Nucleus accumbens (tissue), 56 donors: ENCODE results near the gene TTN.

Source experiments
- DNase-seq, 56 donors: peaks; one replicate each; lab custom pipeline; 2025; lab: John Stamatoyannopoulos, UW

Gene TTN

DNA sequence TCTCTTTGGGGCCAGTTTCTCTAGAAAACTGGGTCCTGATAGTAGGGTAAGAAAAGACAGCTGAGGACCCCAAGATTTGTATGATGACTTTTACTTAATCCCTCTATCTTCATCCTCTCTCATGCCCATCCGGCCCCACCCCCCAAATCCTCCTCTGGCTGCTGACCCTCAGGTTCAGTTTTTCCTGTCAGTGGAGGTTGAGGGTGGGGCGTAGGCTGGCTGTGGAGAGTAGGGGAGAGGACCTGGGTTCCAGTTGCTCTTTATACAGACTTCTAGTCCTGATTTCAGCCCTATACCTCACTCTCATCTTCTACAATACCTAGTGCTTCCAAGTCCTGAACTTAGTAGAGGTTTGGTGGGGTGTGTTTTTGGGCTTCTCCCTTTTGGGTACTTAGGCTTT lies 298.6 kb downstream of the TTN start:
- DNase-seq, result no peak

DNA sequence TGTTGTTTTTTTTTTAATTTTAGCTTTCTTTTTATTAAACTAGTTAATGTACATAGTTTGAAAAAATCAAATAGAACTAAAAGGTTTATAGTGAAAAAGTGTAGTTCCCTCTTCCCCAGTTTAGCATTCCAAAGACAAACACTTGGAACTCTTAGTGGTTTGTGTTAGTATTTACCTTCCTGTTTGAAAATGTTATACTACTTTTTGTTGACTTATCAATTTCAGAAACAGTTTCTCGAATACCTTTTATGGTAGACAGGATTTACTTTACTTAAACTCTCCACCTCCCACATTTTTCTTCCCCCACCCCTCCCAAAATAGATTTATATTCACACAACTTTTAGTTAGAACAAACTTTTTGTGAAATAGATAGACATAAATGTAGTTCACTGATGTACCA lies 300.3 kb downstream of the TTN start:
- no peak for DNase-seq

DNA sequence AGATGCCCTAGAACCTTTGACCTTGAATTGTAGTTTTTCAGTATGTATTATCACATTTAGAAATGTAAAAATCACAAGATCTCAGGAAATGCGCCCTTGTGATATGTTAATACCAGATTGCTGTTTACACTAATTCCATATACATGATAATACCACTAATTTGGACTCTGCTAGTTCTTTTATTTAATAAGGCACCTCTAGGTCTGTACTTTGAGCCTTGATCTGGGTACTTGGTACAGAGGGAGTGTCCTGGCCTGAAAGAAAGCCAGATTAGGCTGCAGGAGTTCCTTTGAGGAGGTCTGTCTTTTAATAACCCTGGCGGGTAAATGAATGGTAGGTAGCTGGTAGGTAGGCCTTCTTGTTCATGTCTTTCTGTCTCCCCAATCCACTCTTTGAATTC lies 300.7 kb downstream of the TTN start:
- no peak for DNase-seq

DNA sequence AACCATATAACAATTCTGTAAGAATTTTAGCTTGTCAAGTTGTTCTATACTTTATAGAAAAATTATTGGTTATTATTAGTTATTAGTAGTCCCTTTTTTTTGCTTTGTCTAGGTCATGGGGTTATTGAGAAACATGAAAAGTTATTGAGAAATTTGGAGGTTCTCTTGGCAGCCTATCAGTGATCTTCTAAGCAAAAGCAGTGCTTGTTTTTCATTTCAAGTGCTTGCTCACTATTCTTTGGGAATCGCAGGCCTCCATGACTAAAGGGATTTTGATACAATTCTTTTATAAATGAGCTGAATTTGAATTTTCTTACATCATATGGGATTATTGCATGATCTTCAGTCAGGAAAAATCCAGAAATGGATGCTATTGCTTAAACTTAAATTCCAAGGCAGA lies 301.1 kb downstream of the TTN start:
- no peak for DNase-seq

DNA sequence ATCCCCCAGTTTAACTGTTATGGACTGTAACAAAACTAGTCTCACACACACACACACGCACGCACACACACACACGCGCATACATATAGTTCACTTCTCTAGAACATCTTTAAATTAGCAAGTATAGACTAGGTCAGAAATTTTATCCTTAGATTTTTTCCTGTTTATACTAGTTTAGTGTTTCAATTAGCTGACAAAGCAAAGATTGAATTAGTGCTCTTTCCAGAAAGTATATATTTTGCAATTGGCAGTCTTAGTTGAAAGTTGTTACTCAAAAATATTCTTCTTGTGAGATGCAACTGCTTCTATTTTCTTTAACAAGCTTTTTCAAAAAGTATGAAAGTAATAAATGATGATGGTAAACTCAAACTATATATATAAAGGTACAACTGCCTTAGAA lies 304.5 kb downstream of the TTN start:
- no peak for DNase-seq

DNA sequence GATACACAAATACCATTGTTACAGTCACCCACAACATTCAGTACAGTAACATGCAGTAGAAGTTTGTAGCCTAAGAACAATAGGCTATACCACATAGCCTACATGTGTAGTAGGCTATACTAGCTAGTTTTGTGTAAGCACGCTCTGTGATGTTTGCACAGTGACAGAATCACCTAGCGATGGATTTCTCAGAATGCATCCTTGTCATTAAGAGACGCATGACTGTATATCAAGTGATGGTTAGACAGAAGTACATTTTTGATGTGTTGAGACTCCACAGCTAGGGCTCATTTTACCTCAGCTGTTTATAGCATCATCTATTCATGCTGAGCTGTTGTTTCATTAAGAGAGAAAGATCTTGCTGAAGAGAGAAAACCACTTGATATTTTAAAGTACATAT lies 307.6 kb downstream of the TTN start:
- no peak for DNase-seq

DNA sequence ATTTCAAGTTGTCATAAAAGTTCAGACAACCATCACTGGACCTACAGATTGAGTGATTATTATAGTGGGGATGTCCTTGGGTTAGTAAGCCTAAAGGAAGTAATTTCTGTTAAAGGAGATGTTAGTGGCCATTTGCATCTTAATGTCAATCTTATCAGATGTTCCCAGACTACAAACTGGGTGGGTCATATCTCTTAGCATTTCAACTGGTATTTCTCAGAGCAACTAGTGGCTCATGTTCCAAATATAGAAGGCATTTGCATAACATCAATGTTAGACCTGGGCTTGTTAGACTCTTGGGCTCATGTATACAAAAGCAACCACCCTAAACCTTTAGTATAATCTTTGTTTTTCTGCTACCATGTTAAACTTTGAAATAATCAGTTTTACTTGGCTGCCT lies 309.1 kb downstream of the TTN start:
- DNase-seq, result no peak

DNA sequence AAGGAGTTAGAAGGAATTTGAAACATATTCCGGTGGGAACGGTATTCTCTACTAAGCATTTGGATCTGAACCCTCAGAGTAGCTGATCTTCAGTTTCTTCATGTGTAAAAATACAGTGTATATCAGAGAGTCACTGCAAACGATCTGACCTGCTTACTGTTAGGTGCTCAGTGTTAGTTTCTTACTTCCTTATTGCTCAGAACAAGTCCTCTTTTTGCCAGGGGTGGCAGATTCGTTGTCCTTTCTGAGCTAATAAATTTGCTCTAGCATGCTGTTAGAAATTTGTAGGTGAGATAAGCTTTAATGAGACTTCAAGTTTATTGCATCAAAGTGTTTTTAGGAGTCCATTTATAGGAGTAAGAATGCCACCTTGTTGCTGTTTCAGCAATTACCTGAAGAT lies 311.2 kb downstream of the TTN start:
- no peak for DNase-seq

DNA sequence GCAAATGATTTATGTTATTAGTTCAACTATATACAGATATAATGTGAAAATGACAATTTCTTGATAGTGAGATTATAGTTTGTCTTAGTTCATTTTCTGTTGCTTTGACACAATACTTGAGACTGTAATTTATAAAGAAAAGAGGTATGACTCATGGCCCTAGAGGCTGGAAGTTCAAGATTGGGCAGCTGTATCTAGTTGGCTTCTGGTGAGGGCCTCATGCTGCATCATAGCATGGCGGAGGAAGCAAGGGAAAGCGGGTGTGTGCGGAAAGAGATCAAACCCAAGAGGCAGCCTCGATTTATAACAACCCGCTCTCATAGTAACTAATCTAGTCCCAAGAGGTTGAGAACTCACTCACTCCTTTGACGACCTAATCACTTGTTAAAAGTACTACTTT lies 315.6 kb downstream of the TTN start:
- DNase-seq, result no peak

DNA sequence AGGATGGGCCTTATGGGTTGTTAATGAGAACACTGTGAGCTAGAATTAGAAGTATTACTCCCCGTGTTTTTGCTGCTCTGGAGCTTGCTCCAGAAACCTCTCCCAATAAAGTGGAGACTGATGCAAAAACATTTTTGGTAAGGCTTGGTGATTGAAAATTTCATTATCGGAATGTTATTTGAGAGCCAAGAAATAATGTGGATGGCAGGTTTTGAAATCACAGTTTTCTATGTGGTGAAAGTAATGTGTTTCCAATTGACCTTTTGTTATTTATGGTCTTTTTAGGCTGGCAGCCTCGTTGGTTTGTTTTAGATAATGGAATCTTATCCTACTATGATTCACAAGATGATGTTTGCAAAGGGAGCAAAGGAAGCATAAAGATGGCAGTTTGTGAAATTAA lies 321.9 kb downstream of the TTN start:
- no peak for DNase-seq

DNA sequence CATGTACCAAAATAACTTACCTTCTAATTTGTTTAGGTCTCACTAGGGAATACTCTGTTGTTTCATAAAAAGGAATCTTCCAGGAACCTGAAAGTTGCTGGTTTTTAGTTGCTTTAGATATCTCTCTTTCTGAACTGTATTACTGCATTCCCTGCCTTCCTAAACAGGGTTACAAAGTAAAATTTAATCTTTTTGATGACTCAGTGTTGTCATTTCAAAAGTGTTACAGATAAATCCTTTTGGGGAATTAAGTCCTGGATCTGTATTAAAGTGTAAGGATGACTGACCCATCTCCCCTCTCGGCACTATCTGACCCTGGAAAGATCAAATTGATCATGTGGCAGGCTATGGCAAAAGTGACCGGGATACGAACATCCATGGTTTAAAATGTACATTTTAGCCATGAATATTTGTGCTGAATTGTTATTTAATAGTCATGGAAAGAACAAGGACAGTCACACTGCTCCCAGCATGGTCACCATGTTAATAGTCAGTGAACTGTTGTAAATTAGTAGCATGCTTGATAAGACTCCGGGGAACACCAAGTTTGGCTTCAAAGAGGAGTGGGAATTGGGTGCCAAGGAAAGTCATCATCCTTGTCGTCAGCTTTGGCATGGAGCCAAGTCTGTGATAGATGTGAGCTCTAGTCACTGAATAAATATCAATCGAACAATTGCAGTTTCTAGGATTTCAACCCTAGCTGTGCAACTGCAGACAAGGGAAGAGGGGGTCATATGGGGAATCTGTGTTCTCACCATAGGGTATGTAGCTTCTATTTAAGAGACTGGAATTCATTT lies 322.8 kb downstream of the TTN start:
- DNase-seq, result peak in 25 of 56 donors; percentile 1 to 82 (median 7)

DNA sequence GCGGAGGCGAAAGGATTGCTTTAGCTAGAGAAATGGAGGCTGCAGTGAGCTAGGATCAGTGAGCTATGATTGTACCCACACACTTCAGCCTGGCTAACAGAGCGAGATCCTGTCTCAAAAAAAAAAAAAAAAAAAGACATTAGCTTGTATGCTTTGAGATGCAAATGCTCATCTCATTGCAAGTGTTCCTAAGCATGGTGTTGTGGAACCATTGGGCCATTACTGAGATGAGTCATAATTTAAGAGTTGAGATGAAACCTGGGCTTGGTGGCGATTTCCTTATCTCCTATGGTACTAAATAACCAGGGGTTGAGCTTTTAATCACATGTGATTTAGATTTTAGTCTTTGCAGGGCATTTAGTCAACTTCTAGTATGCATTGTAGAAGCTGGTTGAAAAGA lies 324.8 kb downstream of the TTN start:
- no peak for DNase-seq

DNA sequence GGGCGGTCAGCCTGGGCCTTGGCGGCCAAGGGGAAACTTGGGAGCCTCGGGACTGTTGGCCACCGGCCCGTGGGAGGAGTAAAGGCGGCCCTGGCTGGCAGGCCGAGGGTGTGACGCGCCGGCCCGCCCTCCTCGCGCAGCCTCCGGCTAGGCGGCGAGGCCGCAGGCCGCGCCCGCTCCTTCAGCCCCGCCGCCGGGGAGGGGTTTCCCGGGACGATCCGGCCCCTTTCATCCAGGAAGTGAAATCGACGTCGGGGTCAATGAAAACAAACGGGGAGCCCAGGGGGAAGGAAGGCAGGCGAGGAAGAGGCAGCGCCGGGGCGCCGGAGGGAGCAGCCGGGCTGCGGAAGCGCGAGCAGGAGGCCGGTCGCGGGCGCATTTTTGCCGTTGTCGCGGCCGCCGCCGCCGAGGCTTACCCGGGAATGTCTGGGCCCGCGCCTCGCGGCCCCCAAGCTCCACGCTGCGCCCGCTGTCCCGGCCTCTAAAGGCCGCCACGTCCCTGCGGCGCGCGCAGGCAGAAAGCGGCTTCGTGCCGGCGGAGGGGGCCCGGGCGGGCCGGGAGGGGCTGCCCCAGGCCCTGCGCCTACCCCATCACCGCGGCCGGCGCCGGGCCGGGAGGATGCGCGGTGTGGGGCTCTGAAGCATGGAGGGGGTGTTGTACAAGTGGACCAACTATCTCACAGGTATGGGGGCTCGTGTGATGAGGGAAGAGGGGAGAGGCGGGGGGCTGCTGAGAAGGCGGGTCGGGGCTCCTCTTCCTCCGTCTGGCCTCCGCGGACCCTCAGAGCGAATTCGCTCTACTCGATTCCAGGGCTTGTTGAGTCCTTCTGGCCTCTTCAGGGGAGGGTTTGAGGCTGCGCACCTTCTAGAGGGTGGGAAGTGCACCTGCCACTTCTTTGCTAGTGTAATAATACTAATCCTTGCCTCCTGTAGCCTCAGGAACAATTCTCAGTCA lies 326.7 kb downstream of the TTN start, which contains the start of gene PLEKHA3:
Gene PLEKHA3 (plus strand): TSS at position 231 of the 955 bp plus-strand sequence. CDS start 413 bp downstream, at position 644.
- DNase-seq, result peak in 55 of 56 donors; percentile 59 to 97 (median 89)

DNA sequence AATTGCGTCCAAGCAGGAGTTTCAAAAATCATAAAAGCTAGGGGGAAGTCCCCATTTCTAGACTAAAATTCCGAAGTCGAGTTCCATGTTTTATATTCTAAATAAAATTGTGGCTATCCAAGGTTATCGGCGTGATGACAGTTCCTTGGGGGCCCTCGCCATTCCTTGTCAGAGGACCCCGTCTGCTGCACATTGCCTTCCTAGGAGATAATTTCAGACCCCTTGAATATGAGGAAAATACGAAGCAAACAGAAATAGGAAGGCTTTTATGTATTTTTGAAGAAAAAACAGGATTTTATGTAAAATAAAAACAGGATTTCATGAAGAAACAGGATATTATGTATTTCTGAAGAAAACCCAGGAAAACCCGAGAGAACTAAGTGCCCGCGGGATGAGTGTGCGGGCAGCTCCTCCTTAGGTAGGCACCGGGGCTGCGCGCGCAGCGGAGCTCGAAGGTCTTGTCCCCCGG lies 327.4 kb downstream of the TTN start:
- DNase-seq, result peak in 2 of 56 donors; percentile 22 to 26

DNA sequence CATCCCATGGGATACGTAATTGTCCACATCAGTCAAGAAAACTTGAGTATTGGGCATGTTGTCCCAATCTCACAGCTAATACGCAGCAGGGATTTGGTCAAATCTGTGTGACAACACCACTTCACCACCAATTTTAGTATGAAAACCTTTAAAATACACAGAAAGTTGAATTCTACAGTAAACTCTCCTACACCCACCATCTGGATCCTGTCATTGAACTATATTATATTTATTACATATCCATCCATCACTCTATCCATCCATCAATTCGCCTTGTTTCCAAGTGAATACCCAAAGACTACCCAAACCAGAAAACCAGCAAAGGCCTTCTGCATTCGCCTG lies 328.0 kb downstream of the TTN start:
- no peak for DNase-seq

DNA sequence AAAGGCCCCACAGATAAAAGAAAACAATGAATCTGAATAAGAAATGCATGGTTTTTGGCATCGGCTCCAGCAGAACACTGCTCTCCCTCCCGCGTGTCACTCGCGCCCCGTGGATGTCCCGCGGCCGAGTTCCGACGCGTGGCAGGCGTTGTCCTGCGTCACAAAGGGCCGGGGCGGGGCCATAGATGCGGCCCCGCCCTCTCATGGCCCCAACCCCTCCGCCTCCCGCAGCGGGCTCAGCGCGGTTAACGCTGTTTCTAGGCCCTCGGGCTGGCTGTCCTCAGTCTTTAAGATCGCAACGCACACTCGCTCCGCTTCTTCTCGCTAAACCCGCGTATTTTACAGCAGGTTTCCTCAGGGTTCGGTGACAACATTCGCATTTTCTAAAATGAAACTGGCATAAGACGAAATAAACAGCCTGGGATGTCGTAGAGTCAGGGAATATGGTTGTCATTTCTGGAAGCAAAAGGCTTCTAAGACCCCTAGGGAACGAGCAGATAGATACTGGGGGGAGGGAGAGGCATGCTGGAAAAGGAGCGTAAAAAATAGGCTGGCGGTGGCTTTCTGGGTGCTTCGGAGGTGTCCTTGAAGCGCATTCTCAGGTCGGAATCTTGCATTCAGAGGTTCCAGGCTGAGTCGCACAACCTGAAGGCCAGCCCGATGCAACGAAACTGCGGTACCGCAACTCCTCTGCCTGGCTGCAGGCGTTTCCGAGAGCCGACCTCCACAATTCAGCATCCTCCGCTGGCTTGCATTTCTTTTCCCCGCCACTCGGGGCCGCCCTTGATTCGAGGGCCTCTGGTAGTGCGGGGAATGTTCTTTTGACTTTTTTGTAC lies 328.6 kb downstream of the TTN start, which contains the start of gene FKBP7:
Gene FKBP7 (minus strand): TSS at position 162 of the 836 bp plus-strand sequence. CDS start 101 bp downstream, at position 61.
- DNase-seq, result peak; percentile 46 to 94 (median 84)

DNA sequence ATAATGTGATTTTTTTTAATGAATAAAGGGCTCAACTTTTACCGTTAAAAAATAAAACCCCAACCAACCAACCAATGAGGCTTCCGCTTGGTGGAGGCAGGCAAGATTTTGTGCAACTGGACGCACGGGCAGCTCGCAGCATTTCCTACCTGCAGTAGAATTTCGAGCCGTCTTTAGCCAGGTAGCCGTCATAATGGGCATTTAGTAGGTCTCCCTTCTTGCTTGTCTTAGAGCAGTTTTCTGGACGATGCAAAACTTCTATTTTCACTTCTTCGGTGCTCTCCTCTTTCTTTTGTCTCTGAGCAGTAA lies 329.1 kb downstream of the TTN start:
- DNase-seq, result peak in 6 of 56 donors; percentile 7 to 45 (median 26)

DNA sequence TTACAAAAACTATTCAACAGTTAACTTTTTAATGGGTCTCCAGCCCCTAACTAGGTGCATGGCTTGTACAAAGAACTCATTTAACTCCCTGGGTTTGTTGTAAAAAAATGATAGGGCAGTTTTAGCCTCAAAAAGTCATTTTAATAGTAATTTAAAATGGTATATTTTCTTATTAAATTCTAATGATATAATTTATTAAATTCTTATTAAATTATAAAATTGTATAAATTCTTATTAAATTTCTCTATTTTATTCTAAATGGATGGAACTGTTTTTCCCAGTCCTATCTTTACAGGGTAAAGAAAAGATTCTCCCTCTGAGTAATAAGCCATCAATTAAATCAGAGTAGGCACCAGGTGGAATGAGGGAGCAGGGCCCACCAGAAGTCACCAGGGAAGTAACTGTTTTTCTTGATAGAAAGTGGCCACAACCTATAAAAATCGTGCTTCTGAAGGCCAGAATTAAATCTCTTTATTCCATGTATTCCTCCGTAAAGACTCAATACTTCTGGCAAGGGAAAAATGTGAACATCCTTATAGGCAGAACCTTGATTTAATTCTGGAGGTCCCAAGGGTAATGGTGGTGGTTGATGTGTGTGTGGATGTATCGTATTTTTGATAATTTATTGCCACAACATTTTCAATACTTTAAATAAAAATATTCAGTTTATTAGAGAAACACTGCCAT lies 329.6 kb downstream of the TTN start:
- no peak for DNase-seq

DNA sequence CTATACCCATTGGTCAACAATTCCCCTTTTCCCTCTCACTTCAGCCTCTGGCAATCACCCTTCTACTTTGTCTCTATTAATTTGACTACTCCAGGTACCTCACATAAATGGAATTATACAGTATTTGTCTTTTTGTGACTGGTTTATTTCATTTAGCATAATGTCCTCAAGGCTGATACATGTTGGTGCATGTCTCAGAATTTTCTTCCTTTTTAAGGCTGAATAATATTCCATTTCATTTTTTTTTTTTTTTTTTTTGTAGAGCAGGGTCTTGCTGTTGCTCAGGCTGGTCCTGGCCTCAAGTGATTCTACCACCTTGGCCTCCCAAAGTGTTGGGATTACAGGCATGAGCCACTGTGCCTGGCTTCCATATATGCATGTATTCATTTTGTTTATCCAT lies 330.7 kb downstream of the TTN start:
- DNase-seq, result no peak
